AG09319 (cell line): ENCODE results near the gene SNX7.

Source experiments
- DNase-seq: peaks from one replicate; pipeline ENCODE4 v3.0.0-alpha.2; 2010; ENCODE audit warnings: low read depth; ENCODE audit errors: extremely low read depth
- CTCF ChIP-seq: IDR thresholded peaks from 2 replicates; pipeline ENCODE4 v1.5.1; 2011; ENCODE audit warnings: low read depth, mild to moderate bottlenecking, inconsistent platforms, low read length, moderate library complexity

Gene SNX7

GRCh38 chr1:98661544-98662355, at the start of gene SNX7:
TSS of gene SNX7 (plus strand) at chr1:98661721. CDS start at chr1:98661732, 11 bp downstream.
- peak; percentile 51 for DNase-seq
- peak; percentile 12 for TF ChIP-seq CTCF

GRCh38 chr1:98637316-98637715, 24.2 kb upstream of the SNX7 start:
- no peak for DNase-seq
- TF ChIP-seq CTCF: no peak

- no peak for TF ChIP-seq CTCF
- DNase-seq: no peak
Measured at GRCh38 chr1:98638185-98638584, 23.3 kb upstream of the SNX7 start.

- TF ChIP-seq CTCF: no peak
- DNase-seq: no peak
Measured at GRCh38 chr1:98644510-98644909, 17.0 kb upstream of the SNX7 start.

- TF ChIP-seq CTCF: no peak
- DNase-seq: no peak
Measured at GRCh38 chr1:98651116-98651632, 10.3 kb upstream of the SNX7 start.

- TF ChIP-seq CTCF: no peak
- no peak for DNase-seq
Measured at GRCh38 chr1:98653123-98653522, 8.4 kb upstream of the SNX7 start.

GRCh38 chr1:98659879-98660278, 1.6 kb upstream of the SNX7 start:
- no peak for DNase-seq
- no peak for TF ChIP-seq CTCF
